ENCODE data around the gene RPL19.

- TF ChIP-seq NANOG (IDR thresholded peaks at IDR 0.05; ENCODE audit: borderline replicate concordance) (no peak), CTCF (conservative IDR thresholded peaks at IDR 0.05; ENCODE audit: low read depth in 2 of 2) (no peak), EZH2phosphoT487 (IDR thresholded peaks at IDR 0.05; ENCODE audit: unreplicated experiment) (no peak), REST (IDR thresholded peaks at IDR 0.05; ENCODE audit: unreplicated experiment) (no peak), POLR2AphosphoS5 (IDR thresholded peaks at IDR 0.05; ENCODE audit: low read depth) (no peak), EZH2 (IDR thresholded peaks at IDR 0.05; ENCODE audit: low read depth, unreplicated experiment) (no peak), STAT1 (IDR thresholded peaks at IDR 0.05; ENCODE audit: unreplicated experiment) (no peak), CREB1 (CRISPR knock-in tag; IDR thresholded peaks at IDR 0.05; ENCODE audit: low read depth) (no peak), ETS1 (IDR thresholded peaks at IDR 0.05) (no peak), ZNF114 (CRISPR knock-in tag; IDR thresholded peaks at IDR 0.05) (no peak), ZNF462 (CRISPR knock-in tag; IDR thresholded peaks at IDR 0.05) (no peak), JUNB (IDR thresholded peaks at IDR 0.05; ENCODE audit: unreplicated experiment) (no peak)
These were observed 41.5 kb upstream of the RPL19 start for GRCh38 chr17:39158623-39159022.
